AG10803 (cell line): Measurements from ENCODE around the gene DNM2.

Source experiments
- DNase-seq: peaks from one replicate; pipeline ENCODE4 v3.0.0; 2010; ENCODE audit warnings: low read depth
- H3K4me3 ChIP-seq: 2 replicates; pipeline ENCODE4 v1.5.1; 2011; ENCODE audit warnings: mild to moderate bottlenecking, low read length, control low read depth
- CTCF ChIP-seq: conservative IDR thresholded peaks from 2 replicates; pipeline ENCODE4 v1.5.1; 2011; ENCODE audit warnings: mild to moderate bottlenecking, low read length, control low read depth, inconsistent platforms

The DNM2 gene

GRCh38 chr19:10830931-10831779 lies 113.3 kb downstream of the DNM2 start:
- no peak overlapping the region for H3K4me3 ChIP-seq
- no peak for TF ChIP-seq CTCF
- no peak for DNase-seq

- no peak for DNase-seq
- no peak overlapping the region for H3K4me3 ChIP-seq
- TF ChIP-seq CTCF = no peak
Measured at GRCh38 chr19:10831987-10832938, 114.4 kb downstream of the DNM2 start.

GRCh38 chr19:10832939-10833296 lies 115.0 kb downstream of the DNM2 start:
- DNase-seq = no peak
- H3K4me3 ChIP-seq = no peak overlapping the region
- no peak for TF ChIP-seq CTCF

- no peak for DNase-seq
- H3K4me3 ChIP-seq = peak overlapping the region; percentile 59
- no peak for TF ChIP-seq CTCF
Measured at GRCh38 chr19:10835089-10835753, 117.3 kb downstream of the DNM2 start.

GRCh38 chr19:10835754-10836478 lies 118.0 kb downstream of the DNM2 start, which contains the start of gene TMED1:
TSS of gene TMED1 (minus strand) at chr19:10836212. CDS start at chr19:10836191, 21 bp downstream.
- 0 out of 2 replicates have a peak, but pooled peaks have one; percentile 14 for TF ChIP-seq CTCF
- peak; percentile 99 for DNase-seq

More at GRCh38 chr19:10835754-10836478, 118.0 kb downstream of the DNM2 start, which contains the start of gene TMED1:
- H3K4me3 ChIP-seq = peak within 1 kb of the TSS; percentile 79
